Measurements from ENCODE around the gene HNRNPA2B1. TPM values are rescaled to one million over a fixed set of nuclear protein-coding genes. Genes with fewer than 3 reads are reported as not detected.

HNRNPA2B1 gene
- total and polyA plus RNA-seq, 2 of the 8 experiments (the other 6 are each of a cell fraction or from before 2014, with no cell fraction given), result 276 to 1,255 TPM

- Histone ChIP-seq H3K79me2 (ENCODE audit: control insufficient read depth in 1 of 2, insufficient read depth in 2 of 2, low read length in 2 of 2) (peaks cover 10 to 82% of the 10 kb centered on the region in 2 experiments), H2BK20ac (ENCODE audit: low read length) (no peak overlapping the region), H4K20me1 (replicated peaks in 1 of 2; ENCODE audit: control insufficient read depth in 1 of 2, insufficient read depth in 2 of 2, low read length in 2 of 2) (peaks cover 7 to 9% of the 10 kb centered on the region in 2 experiments), H3K4me2 (ENCODE audit: insufficient read depth in 1 of 2, low read depth in 2 of 2, low read length in 2 of 2) (no peak overlapping the region), H3K4ac (replicated peaks; ENCODE audit: insufficient read length, low read depth, low read length) (no peak overlapping the region), H3K18ac (ENCODE audit: extremely low read depth, low read length) (no peak overlapping the region), H3K9me3 (ENCODE audit: insufficient read depth in 2 of 2, low read depth in 1 of 2, low read length in 1 of 2) (peaks cover 0 to 12% of the 10 kb centered on the region in 2 experiments; a peak in 2 of 4 replicates), H3K27ac (ENCODE audit: low read depth, low read length) (no peak overlapping the region), H2BK12ac (ENCODE audit: low read depth, low read length) (no peak overlapping the region), H3K9ac (replicated peaks in 1 of 4; ENCODE audit: extremely low read depth in 1 of 4, low read depth in 3 of 4, low read length in 3 of 4) (no peak overlapping the region), H3K23ac (ENCODE audit: insufficient read length) (no peak overlapping the region), H2BK120ac (replicated peaks; ENCODE audit: low read depth, low read length) (no peak overlapping the region), H3K27me3 (replicated peaks in 1 of 4; ENCODE audit: control insufficient read depth in 3 of 4, extremely low read depth in 1 of 4, insufficient read depth in 3 of 4, low read length in 3 of 4) (no peaks in the 10 kb centered on the region), H4K8ac (ENCODE audit: extremely low read depth, insufficient read depth, low read length) (no peak overlapping the region), H3K4me3 (ENCODE audit: extremely low read depth in 1 of 4, insufficient read depth in 2 of 4, low read depth in 3 of 4, low read length in 4 of 4) (no peak overlapping the region), H4K91ac (replicated peaks; ENCODE audit: insufficient read length, low read length) (no peak overlapping the region), H3K56ac (replicated peaks; ENCODE audit: insufficient read length, low read depth, low read length) (no peak overlapping the region), H3K14ac (ENCODE audit: insufficient read length) (no peak overlapping the region), H3K4me1 (replicated peaks in 1 of 4; ENCODE audit: control insufficient read depth in 3 of 4, insufficient read depth in 4 of 4, low read length in 3 of 4) (peaks cover 0 to 5% (median 4%) of the 10 kb centered on the region in 4 experiments; a peak in 3 of 7 replicates), H3K36me3 (ENCODE audit: control insufficient read depth in 2 of 4, insufficient read depth in 4 of 4, low read length in 3 of 4) (peaks cover 0 to 15% (median under 1%) of the 10 kb centered on the region in 4 experiments; a peak in 2 of 8 replicates), H3K79me1 (ENCODE audit: low read depth, low read length) (peaks cover 9% of the 10 kb centered on the region), H2AK5ac (ENCODE audit: low read depth, low read length) (no peak overlapping the region), H3K23me2 (ENCODE audit: low read depth, low read length) (no peaks in the 10 kb centered on the region), H2BK5ac (ENCODE audit: low read depth, low read length) (no peak overlapping the region), H2AFZ (ENCODE audit: low read length) (no peak overlapping the region), H2BK15ac (ENCODE audit: low read length) (no peak overlapping the region), H4K5ac (ENCODE audit: insufficient read length, low read depth, low read length) (no peak overlapping the region)
- ChIA-PET CTCF (ENCODE audit: partially characterized antibody) (interaction anchor here (1.2 to 1.4 kb wide), 3 partner anchors 14 to 81 kb away, joined by 3 read pairs; no protein-coding TSS in a partner anchor), POLR2A (ENCODE audit: partially characterized antibody) (interaction anchor here (0.6 to 3.2 kb wide), 4 partner anchors 9 to 28 kb away, joined by 3 to 16 read pairs (median 8); partner anchors contain the start of gene HNRNPA2B1)
- DNase-seq (ENCODE audit: low read depth in 1 of 2, low spot score in 2 of 2) (no peak), FAIRE-seq (no peak)
- 100% methylated on average over 1 of the region's 1 CpG; no CpG with 5 or more reads in 1 of the 2 experiments for WGBS, 2 experiments (ENCODE audit: extremely low coverage in 1 of 2, insufficient coverage in 1 of 2, insufficient read length in 1 of 2, insufficient replicate concordance in 2 of 2, low coverage in 1 of 2, low lambda C conversion rate in 2 of 2, missing lambda C conversion rate in 1 of 2)
- no peak for TF ChIP-seq RXRA (IDR thresholded peaks at IDR 0.05; ENCODE audit: insufficient read depth, low read depth, low read length)
These were observed 28.5 kb downstream of the HNRNPA2B1 start for GRCh38 chr7:26172048-26172447.

Data from H1 (cell line).